Measurements from ENCODE around the gene MEF2C. TPM values are rescaled to one million over a fixed set of nuclear protein-coding genes. Genes with fewer than 3 reads are reported as not detected.

MEF2C gene
- total and polyA plus RNA-seq, 2 experiments from 2014 or later = 0.97 to 1.6 TPM

- TF ChIP-seq NANOG (IDR thresholded peaks at IDR 0.05; ENCODE audit: borderline replicate concordance) = no peak
Measured at GRCh38 chr5:88847420-88847819, 35.6 kb downstream of the MEF2C start (continued).

GRCh38 chr5:88846434-88846833, 36.5 kb downstream of the MEF2C start:
- no peaks in the 10 kb centered on the region for H4K20me1 ChIP-seq (replicated peaks; ENCODE audit: insufficient read depth)
- H3K4me1 ChIP-seq (ENCODE audit: insufficient read depth) = no peaks in the 10 kb centered on the region
- H2AFZ ChIP-seq = no peak overlapping the region
- DNase-seq (ENCODE audit: low spot score) (no peak), ATAC-seq (no peak)
- no peaks in the 10 kb centered on the region for H3K27me3 Mint-ChIP-seq (ENCODE audit: insufficient read depth, low read depth, poor library complexity)
- H3F3A ChIP-seq (replicated peaks; ENCODE audit: low read depth) = no peaks in the 10 kb centered on the region
- H3K36me3 Mint-ChIP-seq (ENCODE audit: low read depth) = no peaks in the 10 kb centered on the region
- H3K4me2 ChIP-seq = no peak overlapping the region
- no peak for TF ChIP-seq ZNF114 (CRISPR knock-in tag; IDR thresholded peaks at IDR 0.05)
- no peak overlapping the region for H3K4me3 Mint-ChIP-seq
- no peak overlapping the region for H3K4me3 ChIP-seq
- H3K27ac ChIP-seq (ENCODE audit: low read depth) = no peak overlapping the region
- H3K79me2 ChIP-seq (replicated peaks; ENCODE audit: insufficient read depth) = no peaks in the 10 kb centered on the region
- no peaks in the 10 kb centered on the region for H3K9me3 Mint-ChIP-seq
- H3K27me3 ChIP-seq (ENCODE audit: insufficient read depth) = no peaks in the 10 kb centered on the region
- H3K27ac Mint-ChIP-seq = no peak overlapping the region
- no peaks in the 10 kb centered on the region for H3K4me1 Mint-ChIP-seq
- no peaks in the 10 kb centered on the region for H3K9me2 ChIP-seq (ENCODE audit: insufficient read depth)
- H3K36me3 ChIP-seq (ENCODE audit: insufficient read depth) = no peaks in the 10 kb centered on the region

GRCh38 chr5:88845081-88845697, 37.8 kb downstream of the MEF2C start:
- ATAC-seq = no peak
- H3K36me3 ChIP-seq (ENCODE audit: insufficient read depth) = no peaks in the 10 kb centered on the region
- Mint-ChIP-seq H3K4me3 (no peak overlapping the region), H3K36me3 (ENCODE audit: low read depth) (no peaks in the 10 kb centered on the region), H3K27ac (no peak overlapping the region), H3K9me3 (no peaks in the 10 kb centered on the region), H3K4me1 (no peaks in the 10 kb centered on the region), H3K27me3 (ENCODE audit: insufficient read depth, low read depth, poor library complexity) (no peaks in the 10 kb centered on the region)
- no peak overlapping the region for H3K4me2 ChIP-seq
- H3K27me3 ChIP-seq (ENCODE audit: insufficient read depth) = no peaks in the 10 kb centered on the region
- no peaks in the 10 kb centered on the region for H4K20me1 ChIP-seq (replicated peaks; ENCODE audit: insufficient read depth)
- H3K27ac ChIP-seq (ENCODE audit: low read depth) = no peak overlapping the region
- no peak overlapping the region for H3K4me3 ChIP-seq
- no peaks in the 10 kb centered on the region for H3K9me2 ChIP-seq (ENCODE audit: insufficient read depth)
- DNase-seq (ENCODE audit: low spot score) = no peak
- no peaks in the 10 kb centered on the region for H3K4me1 ChIP-seq (ENCODE audit: insufficient read depth)
- H3F3A ChIP-seq (replicated peaks; ENCODE audit: low read depth) = no peaks in the 10 kb centered on the region
- no peaks in the 10 kb centered on the region for H3K79me2 ChIP-seq (replicated peaks; ENCODE audit: insufficient read depth)
- H2AFZ ChIP-seq = no peak overlapping the region
- TF ChIP-seq ZNF462 (CRISPR knock-in tag; IDR thresholded peaks at IDR 0.05) = no peak
- no peak for TF ChIP-seq STAT1 (IDR thresholded peaks at IDR 0.05; ENCODE audit: unreplicated experiment)
- no peak for TF ChIP-seq POLR2AphosphoS5 (IDR thresholded peaks at IDR 0.05; ENCODE audit: low read depth)
- TF ChIP-seq EZH2phosphoT487 (IDR thresholded peaks at IDR 0.05; ENCODE audit: unreplicated experiment) = no peak
- no peak for TF ChIP-seq NANOG (IDR thresholded peaks at IDR 0.05; ENCODE audit: borderline replicate concordance)
- no peak for TF ChIP-seq JUNB (IDR thresholded peaks at IDR 0.05; ENCODE audit: unreplicated experiment)
- no peak for TF ChIP-seq REST (IDR thresholded peaks at IDR 0.05; ENCODE audit: unreplicated experiment)
- no peak for TF ChIP-seq ZNF331 (CRISPR knock-in tag; IDR thresholded peaks at IDR 0.05; ENCODE audit: low read depth)
- TF ChIP-seq ZNF114 (CRISPR knock-in tag; IDR thresholded peaks at IDR 0.05) = no peak
- TF ChIP-seq CREB1 (CRISPR knock-in tag; IDR thresholded peaks at IDR 0.05; ENCODE audit: low read depth) = no peak
